Testis (tissue), 3 donors: Measurements from ENCODE around the gene PTPRT. TPM values are rescaled to one million over a fixed set of nuclear protein-coding genes. Genes with fewer than 3 reads are reported as not detected.

Source experiments
- DNase-seq: peaks from one replicate; pipeline ENCODE4 v3.0.0-alpha.2; 2019
- H3K27ac ChIP-seq, 2 donors: fragments of 200-600 bp; sonication (generic); one replicate each; pipeline ENCODE4 v1.5.1; 2019
- H3K27me3 ChIP-seq: fragments of 200-600 bp; sonication (generic); one replicate; pipeline ENCODE4 v1.5.1; 2019
- H3K36me3 ChIP-seq: fragments of 200-600 bp; sonication (generic); one replicate; pipeline ENCODE4 v1.5.1; 2017; ENCODE audit warnings: low read depth; ENCODE audit errors: missing control alignments
- H3K4me1 ChIP-seq: fragments of 200-600 bp; sonication (generic); one replicate; pipeline ENCODE4 v1.5.1; 2019
- H3K4me3 ChIP-seq, 2 donors: fragments of 200-600 bp; sonication (generic); one replicate each; pipeline ENCODE4 v1.5.1; 2017 to 2019
- H3K9me3 ChIP-seq: fragments of 200-600 bp; sonication (generic); one replicate; pipeline ENCODE4 v1.5.1; 2017
- POLR2A ChIP-seq: fragments of 450-650 bp; IDR thresholded peaks from one replicate; pipeline ENCODE4 v1.6.1; 2017; ENCODE audit warnings: antibody characterized with exemption, mild to moderate bottlenecking, moderate library complexity
- WGBS, 2 donors: methylation state at CpG; one replicate each; pipeline ENCODE4 v1.1.5; 2018; 5-methylcytosine and 5-hydroxymethylcytosine counted together
- intact Hi-C: fragments of 100-400 bp; cut with DNase I; formaldehyde crosslinking; loops from one replicate; pipeline ENCODE4 v1.15.1; 2023; ENCODE audit warnings: low total_unique reads
- polyA plus RNA-seq: library from polyadenylated mRNA; stranded (reverse); fragments of 350-450 nt; fragmentation: Illumina TruSeq; extraction: RNeasy Lipid Tissue Mini Kit (QIAGEN cat#74804); gene quantifications from one replicate; pipeline ENCODE4 v1.2.3, GENCODE V29; 2014; ENCODE audit warnings: low read depth, low replicate concordance; ENCODE audit not compliant: insufficient read depth
- total RNA-seq, 2 donors: library from RNA; depleted of rRNA; stranded (reverse); fragments of >200 nt; gene quantifications; one replicate each; pipeline ENCODE4 v1.2.3, GENCODE V29; 2016
- TF ChIP-seq, protein P1 (sequence below), 3 experiments: fragments of 450-650 bp in 2 of 3; fragments of 200-600 bp in 1 of 3; sonication (generic) in 1 of 3; IDR thresholded peaks; one replicate each; pipeline ENCODE4 v1.5.1; 2016 to 2019; ENCODE audit warnings: antibody characterized with exemption in 3 of 3, mild to moderate bottlenecking in 2 of 3, moderate library complexity in 1 of 3

PTPRT gene
- total and polyA plus RNA-seq, 3 donors from 2014 or later = 2.3 to 2.5 (median 2.3) TPM

- intact Hi-C loops = no loop called here
- TF ChIP-seq POLR2A = no peak
- TF ChIP-seq, protein P1, sequence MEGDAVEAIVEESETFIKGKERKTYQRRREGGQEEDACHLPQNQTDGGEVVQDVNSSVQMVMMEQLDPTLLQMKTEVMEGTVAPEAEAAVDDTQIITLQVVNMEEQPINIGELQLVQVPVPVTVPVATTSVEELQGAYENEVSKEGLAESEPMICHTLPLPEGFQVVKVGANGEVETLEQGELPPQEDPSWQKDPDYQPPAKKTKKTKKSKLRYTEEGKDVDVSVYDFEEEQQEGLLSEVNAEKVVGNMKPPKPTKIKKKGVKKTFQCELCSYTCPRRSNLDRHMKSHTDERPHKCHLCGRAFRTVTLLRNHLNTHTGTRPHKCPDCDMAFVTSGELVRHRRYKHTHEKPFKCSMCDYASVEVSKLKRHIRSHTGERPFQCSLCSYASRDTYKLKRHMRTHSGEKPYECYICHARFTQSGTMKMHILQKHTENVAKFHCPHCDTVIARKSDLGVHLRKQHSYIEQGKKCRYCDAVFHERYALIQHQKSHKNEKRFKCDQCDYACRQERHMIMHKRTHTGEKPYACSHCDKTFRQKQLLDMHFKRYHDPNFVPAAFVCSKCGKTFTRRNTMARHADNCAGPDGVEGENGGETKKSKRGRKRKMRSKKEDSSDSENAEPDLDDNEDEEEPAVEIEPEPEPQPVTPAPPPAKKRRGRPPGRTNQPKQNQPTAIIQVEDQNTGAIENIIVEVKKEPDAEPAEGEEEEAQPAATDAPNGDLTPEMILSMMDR (IDR thresholded peaks at IDR 0.05) = no peak
- H3K36me3 ChIP-seq = no peaks in the 10 kb centered on the region
- H3K9me3 ChIP-seq = no peaks in the 10 kb centered on the region
- H3K4me1 ChIP-seq = no peaks in the 10 kb centered on the region
- H3K27ac ChIP-seq = no peak overlapping the region
- DNase-seq = no peak
- WGBS, 2 donors = 57 to 64% methylated on average over 2 of the region's 2 CpGs
- no peak overlapping the region for H3K4me3 ChIP-seq
- no peaks in the 10 kb centered on the region for H3K27me3 ChIP-seq
These were observed 537.4 kb downstream of the PTPRT start for GRCh38 chr20:42652266-42652665.

DNA sequence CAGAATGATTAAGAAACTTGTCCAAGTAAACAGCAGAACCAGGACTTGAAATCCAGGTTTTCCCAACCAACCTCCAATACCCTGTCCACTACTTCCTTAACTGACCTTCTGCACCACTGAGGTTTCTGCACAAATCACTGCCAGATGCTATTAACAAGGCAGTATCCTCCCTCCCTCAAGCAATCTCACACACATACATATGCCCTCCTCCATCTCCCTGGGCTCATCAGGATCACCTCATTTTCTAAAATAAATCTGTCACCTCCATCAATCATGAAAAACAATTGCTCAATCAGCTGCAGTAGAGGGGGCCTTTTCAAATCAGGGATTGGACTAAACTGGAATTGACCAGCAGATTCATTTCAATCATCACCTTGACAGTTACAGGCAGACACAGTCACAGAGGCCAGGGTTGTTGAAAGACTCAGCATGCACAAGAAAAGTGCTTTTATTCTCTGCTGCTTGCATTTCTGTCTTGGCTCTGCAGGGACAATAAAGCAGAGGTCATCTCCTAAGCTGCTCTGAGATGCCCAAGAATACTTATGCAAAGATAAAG, 539.4 kb downstream of the PTPRT start:
- intact Hi-C loops = no loop called here
- TF ChIP-seq, protein P1 (IDR thresholded peaks at IDR 0.05) = no peak
- no peak for TF ChIP-seq POLR2A
- Histone ChIP-seq H3K36me3 (no peaks in the 10 kb centered on the region), H3K9me3 (no peaks in the 10 kb centered on the region), H3K27me3 (no peaks in the 10 kb centered on the region), H3K4me3 (no peak overlapping the region), H3K4me1 (no peaks in the 10 kb centered on the region), H3K27ac (no peak overlapping the region)
- no peak for DNase-seq

DNA sequence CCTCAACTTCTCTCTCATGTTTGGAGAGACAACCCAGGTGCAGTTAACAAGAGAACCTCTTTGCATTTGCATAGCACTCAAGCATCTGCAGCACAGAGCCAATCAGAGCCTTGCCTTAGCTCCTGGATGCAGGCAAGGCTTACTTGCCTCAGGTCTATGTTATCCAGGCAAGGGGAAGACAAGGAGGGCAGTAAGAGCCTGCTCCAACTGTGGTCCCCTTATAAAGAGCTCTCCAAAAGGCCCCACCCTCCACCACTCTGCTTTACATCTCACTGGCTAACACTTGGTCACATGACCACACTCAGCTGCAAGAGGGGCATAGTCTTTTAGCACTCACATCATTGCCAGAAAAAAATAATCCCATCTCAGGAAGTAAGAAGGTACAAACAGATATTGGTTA, 540.0 kb downstream of the PTPRT start:
- H3K36me3 ChIP-seq = no peaks in the 10 kb centered on the region
- TF ChIP-seq, protein P1 (IDR thresholded peaks at IDR 0.05) = no peak
- TF ChIP-seq POLR2A = no peak
- H3K27ac ChIP-seq = no peak overlapping the region
- intact Hi-C loops = no loop called here
- H3K27me3 ChIP-seq = no peaks in the 10 kb centered on the region
- no peaks in the 10 kb centered on the region for H3K9me3 ChIP-seq
- no peaks in the 10 kb centered on the region for H3K4me1 ChIP-seq
- no peak for DNase-seq
- H3K4me3 ChIP-seq = no peak overlapping the region

DNA sequence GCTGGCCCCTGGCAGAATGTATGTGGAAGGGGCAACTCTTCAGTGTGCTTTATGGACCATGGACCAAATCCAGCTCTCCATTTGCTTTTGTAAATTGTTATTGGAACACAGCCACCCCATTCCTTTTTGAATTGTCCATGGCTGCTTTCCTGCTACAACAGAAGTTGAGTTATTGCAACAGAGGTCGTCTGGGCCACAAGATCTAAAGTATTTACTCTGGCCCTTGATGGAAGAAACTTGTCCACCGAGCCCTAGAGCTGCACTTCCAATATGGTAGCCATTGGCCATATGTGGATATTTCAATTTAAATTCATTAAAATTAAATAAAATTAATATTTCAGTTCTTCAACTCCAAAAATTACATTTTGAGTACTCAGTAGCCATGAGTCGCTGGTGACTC, 543.5 kb downstream of the PTPRT start:
- DNase-seq = no peak
- WGBS, 2 donors = 69 to 72% methylated on average over 3 of the region's 3 CpGs
- intact Hi-C loops = no loop called here

GRCh38 chr20:42641886-42642285, 547.8 kb downstream of the PTPRT start:
- Histone ChIP-seq H3K36me3 (no peaks in the 10 kb centered on the region), H3K27ac (no peak overlapping the region), H3K4me3 (no peak overlapping the region), H3K9me3 (no peaks in the 10 kb centered on the region), H3K27me3 (no peaks in the 10 kb centered on the region), H3K4me1 (no peaks in the 10 kb centered on the region)
- no peak for TF ChIP-seq POLR2A
- TF ChIP-seq, protein P1 (IDR thresholded peaks at IDR 0.05) = no peak
- DNase-seq = no peak
- 67 to 71% methylated on average over 1 of the region's 1 CpG for WGBS, 2 donors
- intact Hi-C loops = no loop called here

More for the DNA sequence above, 543.5 kb downstream of the PTPRT start:
- Histone ChIP-seq H3K9me3 (no peaks in the 10 kb centered on the region), H3K27me3 (no peaks in the 10 kb centered on the region), H3K4me3 (no peak overlapping the region), H3K36me3 (no peaks in the 10 kb centered on the region), H3K27ac (no peak overlapping the region), H3K4me1 (no peaks in the 10 kb centered on the region)
- TF ChIP-seq, protein P1 (IDR thresholded peaks at IDR 0.05) = no peak
- TF ChIP-seq POLR2A = no peak
